ENCODE measurements around the gene OR2B6. TPM values are rescaled to one million over a fixed set of nuclear protein-coding genes. Genes with fewer than 3 reads are reported as not detected.

OR2B6 gene
- total RNA-seq, 1 donor from 2014 or later = not detected

- no peaks in the 10 kb centered on the region for H3K9me3 ChIP-seq (ENCODE audit: insufficient read depth, low read depth, low read length)
- peaks cover 2% of the 10 kb centered on the region for H3K9me3 Mint-ChIP-seq (ENCODE audit: unreplicated experiment)
- H2AFZ ChIP-seq (ENCODE audit: low read depth, low read length) = no peak overlapping the region
- no peaks in the 10 kb centered on the region for H3K4me1 Mint-ChIP-seq (ENCODE audit: low read depth, unreplicated experiment)
- H3K4me3 Mint-ChIP-seq (ENCODE audit: unreplicated experiment) = no peak overlapping the region
- DNase-seq (ENCODE audit: low read depth) (no peak), FAIRE-seq (no peak)
- no peak overlapping the region for H3K4me3 ChIP-seq (ENCODE audit: insufficient read depth, low read depth, low read length)
- no peaks in the 10 kb centered on the region for H3K79me2 ChIP-seq (ENCODE audit: insufficient read depth, low read length)
- no peak overlapping the region for H3K27ac ChIP-seq (ENCODE audit: low read depth, low read length)
- H3K36me3 ChIP-seq (ENCODE audit: insufficient read depth, low read length) = no peaks in the 10 kb centered on the region
- H3K9ac ChIP-seq (ENCODE audit: low read length) = no peak overlapping the region
- H4K20me1 ChIP-seq (ENCODE audit: insufficient read depth, low read length) = no peaks in the 10 kb centered on the region
- H3K27ac Mint-ChIP-seq (ENCODE audit: unreplicated experiment) = no peak overlapping the region
- no peaks in the 10 kb centered on the region for H3K4me1 ChIP-seq (ENCODE audit: insufficient read depth, low read length)
- no peak overlapping the region for H3K4me2 ChIP-seq (ENCODE audit: low read length)
- H3K27me3 ChIP-seq (ENCODE audit: insufficient read depth, low read length) = no peaks in the 10 kb centered on the region
- peaks cover 2% of the 10 kb centered on the region for H3K36me3 Mint-ChIP-seq (ENCODE audit: low read depth, unreplicated experiment)
- TF ChIP-seq EZH2 (IDR thresholded peaks at IDR 0.05; ENCODE audit: insufficient read depth, low read length) (no peak), CTCF (IDR thresholded peaks at IDR 0.05; ENCODE audit: insufficient read depth, low read depth, low read length) (no peak)
- H3K27me3 Mint-ChIP-seq (ENCODE audit: low read depth, unreplicated experiment) = no peaks in the 10 kb centered on the region
These were observed 5.5 kb downstream of the OR2B6 start for GRCh38 chr6:27962506-27962905.

GRCh38 chr6:27966044-27966443, 9.0 kb downstream of the OR2B6 start:
- H3K4me3 ChIP-seq (ENCODE audit: insufficient read depth, low read depth, low read length) = no peak overlapping the region
- H4K20me1 ChIP-seq (ENCODE audit: insufficient read depth, low read length) = no peaks in the 10 kb centered on the region
- H3K36me3 ChIP-seq (ENCODE audit: insufficient read depth, low read length) = no peaks in the 10 kb centered on the region
- Mint-ChIP-seq H3K27ac (ENCODE audit: unreplicated experiment) (no peak overlapping the region), H3K4me3 (ENCODE audit: unreplicated experiment) (no peak overlapping the region), H3K4me1 (ENCODE audit: low read depth, unreplicated experiment) (no peaks in the 10 kb centered on the region), H3K9me3 (ENCODE audit: unreplicated experiment) (peaks cover 2% of the 10 kb centered on the region), H3K36me3 (ENCODE audit: low read depth, unreplicated experiment) (peaks cover 2% of the 10 kb centered on the region), H3K27me3 (ENCODE audit: low read depth, unreplicated experiment) (no peaks in the 10 kb centered on the region)
- no peaks in the 10 kb centered on the region for H3K4me1 ChIP-seq (ENCODE audit: insufficient read depth, low read length)
- TF ChIP-seq EZH2 (IDR thresholded peaks at IDR 0.05; ENCODE audit: insufficient read depth, low read length) (no peak), CTCF (IDR thresholded peaks at IDR 0.05; ENCODE audit: insufficient read depth, low read depth, low read length) (no peak)
- no peak overlapping the region for H3K9ac ChIP-seq (ENCODE audit: low read length)
- DNase-seq (ENCODE audit: low read depth) (no peak), FAIRE-seq (no peak)
- H3K27ac ChIP-seq (ENCODE audit: low read depth, low read length) = no peak overlapping the region
- no peaks in the 10 kb centered on the region for H3K27me3 ChIP-seq (ENCODE audit: insufficient read depth, low read length)
- H3K4me2 ChIP-seq (ENCODE audit: low read length) = no peak overlapping the region
- no peaks in the 10 kb centered on the region for H3K9me3 ChIP-seq (ENCODE audit: insufficient read depth, low read depth, low read length)
- H3K79me2 ChIP-seq (ENCODE audit: insufficient read depth, low read length) = no peaks in the 10 kb centered on the region
- no peak overlapping the region for H2AFZ ChIP-seq (ENCODE audit: low read depth, low read length)

GRCh38 chr6:27966816-27967426, 9.9 kb downstream of the OR2B6 start:
- H3K4me2 ChIP-seq (ENCODE audit: low read length) = no peak overlapping the region
- H2AFZ ChIP-seq (ENCODE audit: low read depth, low read length) = no peak overlapping the region
- H3K9me3 ChIP-seq (ENCODE audit: insufficient read depth, low read depth, low read length) = peaks cover 2% of the 10 kb centered on the region
- no peaks in the 10 kb centered on the region for H3K36me3 ChIP-seq (ENCODE audit: insufficient read depth, low read length)
- H3K27ac ChIP-seq (ENCODE audit: low read depth, low read length) = no peak overlapping the region
- H3K4me1 ChIP-seq (ENCODE audit: insufficient read depth, low read length) = no peaks in the 10 kb centered on the region
- H3K9ac ChIP-seq (ENCODE audit: low read length) = no peak overlapping the region
- Mint-ChIP-seq H3K4me3 (ENCODE audit: unreplicated experiment) (no peak overlapping the region), H3K4me1 (ENCODE audit: low read depth, unreplicated experiment) (no peaks in the 10 kb centered on the region), H3K36me3 (ENCODE audit: low read depth, unreplicated experiment) (peaks cover 2% of the 10 kb centered on the region), H3K27ac (ENCODE audit: unreplicated experiment) (no peak overlapping the region), H3K9me3 (ENCODE audit: unreplicated experiment) (peaks cover 2% of the 10 kb centered on the region), H3K27me3 (ENCODE audit: low read depth, unreplicated experiment) (no peaks in the 10 kb centered on the region)
- DNase-seq (ENCODE audit: low read depth) (no peak), FAIRE-seq (no peak)
- no peak for TF ChIP-seq CTCF (IDR thresholded peaks at IDR 0.05; ENCODE audit: insufficient read depth, low read depth, low read length)
- TF ChIP-seq EZH2 (IDR thresholded peaks at IDR 0.05; ENCODE audit: insufficient read depth, low read length) = no peak
- H3K27me3 ChIP-seq (ENCODE audit: insufficient read depth, low read length) = no peaks in the 10 kb centered on the region
- no peaks in the 10 kb centered on the region for H3K79me2 ChIP-seq (ENCODE audit: insufficient read depth, low read length)
- H4K20me1 ChIP-seq (ENCODE audit: insufficient read depth, low read length) = no peaks in the 10 kb centered on the region
- H3K4me3 ChIP-seq (ENCODE audit: insufficient read depth, low read depth, low read length) = no peak overlapping the region
